Skeletal muscle cell (primary cell): ENCODE data around the gene FOXP1.

Experiments used
- DNase-seq: peaks from one replicate; pipeline ENCODE4 v3.0.0-alpha.2; 2010; ENCODE audit warnings: low read depth
- H3K4me3 ChIP-seq: 2 replicates; pipeline ENCODE4 v1.5.1; 2011; ENCODE audit warnings: low read depth, mild to moderate bottlenecking, control low read depth, low read length, moderate library complexity

FOXP1 gene

DNA sequence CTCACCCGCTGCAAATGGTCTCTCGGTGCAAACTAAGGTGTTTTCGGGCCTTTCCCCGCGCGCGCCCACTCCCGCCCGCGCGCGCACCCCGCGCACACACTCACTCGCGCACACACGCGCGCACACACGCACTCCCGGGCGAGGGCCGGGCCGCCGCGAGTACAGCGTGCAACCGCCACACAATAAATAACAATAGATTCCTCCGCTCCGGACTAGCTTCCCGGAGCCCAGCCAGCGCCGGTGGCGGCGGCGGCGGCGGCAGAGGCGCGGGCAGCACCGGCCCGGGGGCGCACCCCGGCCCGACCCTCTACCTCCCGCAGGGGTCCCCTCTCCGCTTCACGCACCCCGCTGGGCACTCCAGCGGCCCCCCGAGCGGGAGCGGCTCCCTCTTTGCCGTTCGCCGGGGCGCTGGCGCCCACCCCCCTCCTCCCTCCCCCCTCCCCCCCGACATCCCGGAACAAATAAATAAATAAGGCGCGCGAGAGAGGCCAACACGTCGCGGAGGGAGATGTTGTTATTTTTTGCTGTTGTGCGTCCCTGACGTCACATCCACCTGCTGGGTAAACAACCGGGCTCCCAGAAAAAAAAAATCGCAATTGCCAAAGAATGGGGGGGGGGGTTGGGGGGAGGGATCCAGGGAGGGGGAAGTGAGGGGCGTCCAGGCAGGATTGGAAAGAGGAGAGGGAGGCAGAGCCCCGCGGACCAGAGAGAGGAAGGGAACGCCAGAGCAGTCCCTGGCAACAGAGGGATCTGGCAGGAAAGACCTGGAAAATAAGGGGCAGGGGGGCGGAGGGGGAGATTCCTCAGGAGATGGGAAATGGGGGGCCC lies at the start of gene FOXP1:
Gene FOXP1, minus strand, starts transcription at position 163 of the 828 bp plus-strand sequence. CDS start 385,347 bp downstream, outside the sequence.
- DNase-seq, result no peak
- H3K4me3 ChIP-seq, result peak within 1 kb of the TSS; percentile 82

DNA sequence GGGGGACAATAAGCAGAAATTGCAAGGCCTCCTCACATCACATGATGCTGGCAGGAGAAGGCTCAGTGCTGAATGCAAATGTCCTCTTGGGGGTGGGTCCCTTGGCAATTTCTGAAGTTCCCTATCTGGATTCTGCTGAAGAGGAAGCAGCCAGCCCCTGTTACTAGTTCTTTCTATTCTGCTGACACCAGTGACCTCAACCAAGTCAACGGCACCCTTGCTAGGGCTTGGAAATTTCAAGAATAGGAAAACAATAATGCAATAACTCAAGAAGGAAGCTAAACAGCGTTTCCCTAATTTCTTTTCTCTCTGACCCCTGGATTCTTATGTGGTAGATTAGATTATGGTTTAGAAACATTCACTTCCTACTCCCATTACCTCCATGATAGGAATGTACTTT lies 46.2 kb upstream of the FOXP1 start:
- no peak overlapping the region for H3K4me3 ChIP-seq
- no peak for DNase-seq

DNA sequence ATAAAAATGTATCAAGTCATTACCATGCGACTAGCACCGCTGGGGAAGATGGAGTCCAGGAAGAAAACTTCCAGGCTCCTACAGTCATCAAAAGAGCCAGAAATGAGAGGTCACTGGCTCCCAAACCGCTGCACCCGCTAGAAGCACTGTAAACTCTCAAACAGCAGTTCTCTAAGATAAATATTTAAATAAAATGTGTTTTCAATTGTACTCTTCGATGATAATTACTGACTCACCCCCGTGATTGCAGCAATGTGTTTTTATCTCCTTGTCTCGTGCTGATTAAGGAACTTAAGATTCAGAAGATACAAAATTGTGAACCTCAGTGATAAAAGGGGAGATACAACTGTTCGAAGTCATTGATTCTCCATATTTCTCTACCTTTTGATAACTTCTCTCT lies 45.8 kb upstream of the FOXP1 start:
- no peak overlapping the region for H3K4me3 ChIP-seq
- peak; percentile 7 for DNase-seq

DNA sequence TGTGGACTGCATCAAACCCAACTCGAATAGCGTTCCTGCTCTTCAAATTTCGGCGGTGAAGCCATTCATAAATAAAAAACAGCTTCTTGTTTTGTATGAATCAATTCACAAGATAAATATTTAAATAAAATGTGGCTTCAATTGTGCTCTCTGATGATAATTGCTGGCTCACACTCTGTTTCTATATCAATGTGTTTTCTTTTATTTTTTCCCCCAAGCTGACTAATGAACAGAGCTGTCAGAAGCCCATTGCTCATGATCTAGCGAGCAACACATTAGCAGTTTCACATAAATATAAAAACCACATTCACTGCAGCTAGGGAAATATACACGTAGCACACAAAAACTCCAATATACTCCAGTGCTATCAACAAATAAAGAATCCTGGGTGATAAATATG lies 45.0 kb upstream of the FOXP1 start:
- no peak for DNase-seq
- H3K4me3 ChIP-seq, result no peak overlapping the region

GRCh38 chr3:71625676-71626075 lies 42.1 kb upstream of the FOXP1 start:
- DNase-seq, result no peak
- H3K4me3 ChIP-seq, result no peak overlapping the region

DNA sequence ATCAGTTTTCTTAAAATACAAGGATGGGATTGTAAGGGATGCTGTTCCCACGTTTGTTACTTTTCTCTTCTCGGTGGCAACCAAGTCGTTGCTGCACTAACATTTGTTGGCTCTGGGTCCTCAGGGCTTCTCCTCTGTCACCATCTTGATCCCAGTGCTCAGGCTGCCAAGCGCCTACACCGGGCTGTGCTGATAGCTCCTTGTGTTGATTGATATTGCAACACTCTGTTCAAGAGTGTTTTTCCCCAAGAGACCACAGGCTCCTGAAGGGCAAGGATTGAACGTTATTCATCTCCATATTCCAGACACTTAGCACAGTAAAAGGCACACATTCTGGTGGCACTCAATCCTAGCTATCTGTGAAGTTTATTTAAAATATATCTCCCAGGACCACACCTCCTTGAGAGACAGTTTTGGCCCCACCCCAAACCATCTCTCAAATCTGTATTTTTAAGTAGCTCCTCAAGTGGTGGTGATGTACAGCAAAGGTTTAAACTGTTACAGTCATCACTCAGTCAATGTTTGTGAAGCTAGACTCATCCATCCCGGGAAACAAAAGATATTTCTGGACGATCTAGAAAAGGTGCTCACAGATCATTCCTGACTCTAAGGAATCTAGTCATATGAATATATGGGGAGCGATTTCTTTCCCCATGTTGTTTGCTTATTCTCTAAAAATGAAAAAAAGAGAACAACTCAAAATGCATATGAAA lies 38.5 kb upstream of the FOXP1 start:
- no peak for DNase-seq
- no peak overlapping the region for H3K4me3 ChIP-seq

GRCh38 chr3:71618538-71618937 lies 35.0 kb upstream of the FOXP1 start:
- H3K4me3 ChIP-seq, result no peak overlapping the region
- DNase-seq, result no peak

- no peak for DNase-seq
Measured at GRCh38 chr3:71616571-71617021, 33.1 kb upstream of the FOXP1 start.

DNA sequence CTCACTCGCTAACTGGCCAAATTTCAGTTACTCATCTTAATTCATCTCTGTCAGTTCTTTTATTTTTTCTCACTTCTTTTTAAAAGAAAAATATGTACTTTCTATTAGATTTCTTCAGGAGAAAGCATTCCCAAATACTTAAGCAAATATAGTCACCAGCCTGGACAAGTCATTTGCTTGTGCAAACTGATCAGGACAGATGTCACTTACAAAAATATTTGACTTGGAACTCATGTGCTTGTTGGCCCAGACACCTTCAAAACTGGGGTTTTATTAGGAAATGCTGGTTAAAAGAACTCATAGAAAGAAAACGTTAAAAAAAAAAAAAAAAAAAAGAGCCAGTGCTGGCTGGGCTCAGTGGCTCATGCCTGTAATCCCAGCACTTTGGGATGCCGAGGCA lies 31.3 kb upstream of the FOXP1 start:
- no peak overlapping the region for H3K4me3 ChIP-seq
- DNase-seq, result no peak

More at GRCh38 chr3:71616571-71617021, 33.1 kb upstream of the FOXP1 start:
- no peak overlapping the region for H3K4me3 ChIP-seq

GRCh38 chr3:71614426-71614825 lies 30.9 kb upstream of the FOXP1 start:
- no peak overlapping the region for H3K4me3 ChIP-seq
- DNase-seq, result no peak

GRCh38 chr3:71611099-71611498 lies 27.6 kb upstream of the FOXP1 start:
- no peak for DNase-seq

GRCh38 chr3:71607364-71607763 lies 23.8 kb upstream of the FOXP1 start:
- no peak overlapping the region for H3K4me3 ChIP-seq
- DNase-seq, result no peak

More at GRCh38 chr3:71611099-71611498, 27.6 kb upstream of the FOXP1 start:
- no peak overlapping the region for H3K4me3 ChIP-seq

GRCh38 chr3:71606582-71606981 lies 23.1 kb upstream of the FOXP1 start:
- H3K4me3 ChIP-seq, result no peak overlapping the region

DNA sequence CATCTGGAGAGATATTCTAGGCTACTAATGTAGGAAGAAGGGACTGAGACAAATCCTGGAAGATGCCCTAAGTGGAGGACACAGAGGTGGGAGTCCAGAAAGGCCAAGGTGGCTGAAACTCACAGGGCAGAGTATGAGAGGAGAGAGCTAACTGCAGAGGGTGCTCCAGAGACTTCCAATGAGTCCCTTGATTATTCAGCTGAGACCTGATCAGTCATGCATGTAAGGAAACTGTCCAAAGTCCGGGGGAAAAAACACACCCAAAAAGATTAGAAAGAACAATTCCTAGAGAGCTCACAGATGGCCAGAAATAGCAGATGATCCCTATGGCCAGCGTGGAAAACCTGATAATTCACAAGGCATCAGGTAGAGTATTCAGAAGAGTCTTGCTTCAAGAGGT lies 18.7 kb upstream of the FOXP1 start:
- DNase-seq, result no peak
- H3K4me3 ChIP-seq, result no peak overlapping the region

More at GRCh38 chr3:71606582-71606981, 23.1 kb upstream of the FOXP1 start:
- DNase-seq, result no peak

- DNase-seq, result no peak
- H3K4me3 ChIP-seq, result no peak overlapping the region
Measured at GRCh38 chr3:71601811-71602210, 18.3 kb upstream of the FOXP1 start.

DNA sequence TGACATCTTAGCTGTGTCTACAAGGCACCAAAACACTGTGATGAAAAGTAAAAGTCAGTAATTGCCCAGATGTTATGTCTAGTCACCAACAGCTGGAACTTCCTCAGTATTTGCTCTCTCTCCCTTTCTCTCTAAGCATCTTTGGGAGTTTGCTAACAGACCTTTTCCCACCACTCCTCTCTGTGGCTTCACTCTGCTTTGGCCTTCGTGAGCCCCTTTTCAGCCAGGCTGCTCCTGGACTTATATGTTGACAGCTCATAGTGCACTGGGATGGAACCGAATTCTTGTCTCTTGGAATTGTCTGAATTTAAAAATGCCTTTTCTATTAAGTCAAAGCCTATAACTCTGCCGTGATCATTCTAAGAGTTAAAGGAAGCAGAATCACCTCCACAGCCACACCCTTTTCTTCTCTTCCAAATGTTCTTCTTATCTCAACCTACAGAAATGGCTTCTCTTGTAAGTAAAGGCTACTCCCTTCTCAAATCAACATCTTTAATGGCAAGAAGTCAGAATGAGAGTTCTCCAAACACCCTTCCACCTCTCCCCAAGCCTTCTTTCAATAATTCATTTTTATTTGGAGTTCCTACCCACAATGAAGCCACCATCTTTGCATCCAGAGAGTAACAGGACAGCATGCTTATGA lies 17.2 kb upstream of the FOXP1 start:
- DNase-seq, result no peak
- H3K4me3 ChIP-seq, result no peak overlapping the region

DNA sequence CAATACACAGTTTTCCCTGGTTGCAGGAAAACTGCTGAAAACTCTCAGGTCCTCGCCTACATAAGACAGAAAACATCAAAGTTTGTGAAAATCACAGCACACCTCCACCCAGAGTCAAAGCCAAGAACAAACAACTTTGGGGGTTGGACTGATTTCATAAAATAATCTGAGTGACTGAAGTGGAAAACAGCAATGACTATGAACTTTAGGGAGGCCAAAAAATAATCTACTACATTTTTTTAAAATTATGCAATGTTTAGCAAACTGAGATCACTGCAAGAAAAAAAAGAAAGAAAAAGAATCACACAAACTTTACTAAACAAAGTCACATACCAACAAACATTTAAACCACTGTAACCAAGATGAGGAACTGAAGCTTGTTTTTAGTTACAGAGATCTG lies 15.9 kb upstream of the FOXP1 start:
- no peak for DNase-seq
- H3K4me3 ChIP-seq, result no peak overlapping the region

DNA sequence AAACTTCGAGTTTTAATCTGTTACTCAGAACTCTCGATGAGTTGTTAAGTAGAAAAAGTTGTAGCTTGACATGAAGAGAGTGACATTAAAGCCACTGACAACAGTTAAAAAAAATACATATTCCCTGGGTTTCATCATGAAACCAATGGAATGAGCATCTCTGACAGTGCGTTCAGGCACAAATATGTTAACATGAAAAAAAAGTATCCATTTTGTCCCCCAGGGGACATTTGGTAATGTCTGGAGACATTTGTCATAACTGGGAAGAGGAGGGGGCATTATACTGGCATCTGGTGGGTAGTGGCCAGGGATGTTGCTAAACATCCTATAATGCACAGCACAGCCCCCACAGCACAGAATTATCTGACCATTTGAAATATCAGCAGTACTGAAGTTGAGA lies 14.8 kb upstream of the FOXP1 start:
- DNase-seq, result no peak
- no peak overlapping the region for H3K4me3 ChIP-seq

GRCh38 chr3:71597286-71597685 lies 13.8 kb upstream of the FOXP1 start:
- H3K4me3 ChIP-seq, result no peak overlapping the region
- no peak for DNase-seq

DNA sequence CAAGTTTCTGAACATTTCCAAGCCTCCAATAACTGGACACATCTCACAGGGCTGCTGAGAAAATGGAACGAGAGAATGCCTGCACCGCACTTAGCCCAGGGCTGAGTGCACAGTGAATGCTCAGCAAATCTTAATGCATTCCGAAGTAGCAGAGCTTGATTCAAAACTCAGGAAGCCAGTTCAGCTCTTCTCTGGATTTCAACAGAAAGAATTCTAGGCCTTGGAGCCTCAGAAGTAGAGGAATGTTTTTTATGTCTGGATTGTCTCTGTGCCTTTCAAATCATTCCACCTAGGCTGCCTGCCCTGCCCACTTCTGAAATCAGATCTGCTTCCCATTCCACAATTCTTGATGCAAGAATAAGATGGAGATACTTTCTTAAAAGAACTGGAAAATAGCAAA lies 9.6 kb upstream of the FOXP1 start:
- H3K4me3 ChIP-seq, result no peak overlapping the region
- no peak for DNase-seq
